Left lobe of liver (tissue), 2 donors: ENCODE results near the gene WDR64. TPM values are rescaled to one million over a fixed set of nuclear protein-coding genes. Genes with fewer than 3 reads are reported as not detected.

ENCODE experiments used
- ATAC-seq: fragments of 200-7000 bp; cut with Tn5 transposase; one replicate; pipeline ENCODE4 v1.9.1; 2020; ENCODE audit warnings: mild to moderate bottlenecking, moderate library complexity
- DNase-seq: peaks from one replicate; pipeline ENCODE4 v3.0.0-alpha.2; 2020; ENCODE audit warnings: low spot score
- total RNA-seq: library from RNA; stranded (reverse); gene quantifications from one replicate; pipeline ENCODE4 v1.2.1, GENCODE V29; 2021
- donor health status: DM: no; HTN: no; CAD: no; lungs with moderate emphysema.
- donor health status: DM: no; HTN: yes; CAD: no.

Gene WDR64
- total RNA-seq, 1 donor from 2014 or later = 0.40 TPM

DNA sequence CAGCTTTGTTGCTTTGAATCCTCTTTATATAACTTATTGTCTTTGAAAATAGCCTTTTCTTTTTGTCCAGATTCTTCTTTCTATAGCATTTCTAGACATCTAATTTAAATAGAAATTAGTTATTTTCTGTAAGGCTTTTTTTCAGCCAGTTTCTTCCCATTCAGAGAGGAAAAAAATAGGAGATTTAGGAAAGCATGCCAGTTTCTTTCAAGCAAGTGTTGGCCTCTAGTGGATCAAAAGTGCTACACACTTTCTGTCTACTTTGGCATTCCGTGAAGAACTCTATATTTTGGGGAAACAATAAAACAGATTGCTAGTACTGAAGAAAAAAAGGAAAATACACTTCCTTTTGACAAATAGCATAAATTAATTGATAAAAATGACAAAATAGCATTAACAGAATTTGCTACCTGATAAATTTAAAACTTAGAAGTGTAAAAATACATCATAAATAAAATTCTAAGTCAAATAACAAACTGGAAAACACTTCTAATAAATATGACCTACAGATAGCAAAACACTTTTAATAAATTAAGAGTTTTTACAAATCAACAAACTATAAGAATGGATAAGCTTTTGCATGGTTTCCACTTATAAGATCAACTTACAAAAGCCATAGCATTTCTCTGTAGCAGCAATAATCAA, 182.8 kb downstream of the WDR64 start:
- DNase-seq (no peak), ATAC-seq (peak; percentile 89)

DNA sequence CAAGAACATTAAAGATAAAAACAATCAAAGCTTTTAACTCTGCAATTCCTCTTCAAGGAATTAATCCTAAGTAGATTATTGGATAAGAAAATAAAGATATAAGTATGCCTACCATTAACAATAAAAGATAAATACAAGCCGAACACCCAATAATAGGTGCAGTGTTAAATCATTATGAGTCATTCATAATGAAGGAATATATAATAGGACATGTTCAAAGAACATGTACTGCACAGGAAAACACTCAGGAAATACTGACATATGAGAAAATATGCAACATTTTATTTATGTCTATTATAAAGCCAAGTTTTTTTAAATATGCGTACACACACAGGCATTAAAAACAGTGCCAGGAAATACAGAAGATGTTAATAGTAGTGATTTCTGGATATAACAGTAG, 184.9 kb downstream of the WDR64 start:
- no peak for ATAC-seq
- no peak for DNase-seq

- DNase-seq (no peak), ATAC-seq (no peak)
Measured at GRCh38 chr1:241837416-241837815, 185.3 kb downstream of the WDR64 start.

DNA sequence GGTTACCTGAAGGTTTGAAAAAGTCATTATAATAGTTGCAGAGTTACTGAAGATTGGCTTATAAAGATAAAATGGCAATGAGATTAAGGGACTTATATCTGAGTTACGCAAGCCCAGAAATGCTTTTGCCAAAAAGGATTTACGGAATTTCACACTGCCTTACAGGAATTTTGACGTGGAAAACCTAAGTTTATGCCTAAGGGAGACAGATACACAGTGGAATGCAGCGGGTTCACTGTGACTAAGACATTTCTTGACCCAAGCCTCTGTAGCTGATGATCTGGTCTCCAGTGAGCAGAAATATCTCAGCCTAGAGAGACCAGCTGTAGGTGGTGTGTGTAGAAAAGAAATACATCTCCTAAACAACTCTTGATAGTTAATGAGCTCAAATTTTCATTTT, 185.8 kb downstream of the WDR64 start:
- ATAC-seq = no peak
- DNase-seq = no peak

- no peak for DNase-seq
- no peak for ATAC-seq
Measured at GRCh38 chr1:241838897-241839296, 186.8 kb downstream of the WDR64 start.

- DNase-seq (no peak), ATAC-seq (no peak)
Measured at GRCh38 chr1:241839369-241839979, 187.4 kb downstream of the WDR64 start.

DNA sequence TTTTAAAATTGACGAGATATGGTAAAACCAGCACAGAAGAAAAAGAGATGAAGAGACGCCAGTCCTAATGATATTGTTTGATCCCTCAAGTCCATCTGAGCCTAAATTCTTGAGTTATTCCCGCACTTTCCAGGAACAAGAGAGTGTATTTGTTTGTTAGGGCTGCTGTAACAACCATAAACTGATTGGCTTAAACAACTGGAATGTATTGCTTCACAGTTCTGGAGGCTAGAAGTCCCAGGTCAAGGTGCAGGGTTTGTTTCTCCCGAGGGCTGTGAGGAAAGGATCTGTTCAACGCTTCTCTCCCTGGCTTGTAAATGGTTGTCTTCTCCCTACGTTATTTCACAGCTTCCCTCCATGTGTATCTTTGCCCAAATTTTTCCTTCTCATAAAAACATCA, 188.1 kb downstream of the WDR64 start:
- DNase-seq (no peak), ATAC-seq (no peak)

- no peak for DNase-seq
- no peak for ATAC-seq
Measured at GRCh38 chr1:241841691-241842090, 189.6 kb downstream of the WDR64 start.

GRCh38 chr1:241842565-241842964, 190.5 kb downstream of the WDR64 start:
- DNase-seq = no peak
- ATAC-seq = no peak

- no peak for DNase-seq
- no peak for ATAC-seq
Measured at GRCh38 chr1:241844593-241844992, 192.5 kb downstream of the WDR64 start.

GRCh38 chr1:241846375-241846774, 194.3 kb downstream of the WDR64 start:
- ATAC-seq (no peak), DNase-seq (no peak)

DNA sequence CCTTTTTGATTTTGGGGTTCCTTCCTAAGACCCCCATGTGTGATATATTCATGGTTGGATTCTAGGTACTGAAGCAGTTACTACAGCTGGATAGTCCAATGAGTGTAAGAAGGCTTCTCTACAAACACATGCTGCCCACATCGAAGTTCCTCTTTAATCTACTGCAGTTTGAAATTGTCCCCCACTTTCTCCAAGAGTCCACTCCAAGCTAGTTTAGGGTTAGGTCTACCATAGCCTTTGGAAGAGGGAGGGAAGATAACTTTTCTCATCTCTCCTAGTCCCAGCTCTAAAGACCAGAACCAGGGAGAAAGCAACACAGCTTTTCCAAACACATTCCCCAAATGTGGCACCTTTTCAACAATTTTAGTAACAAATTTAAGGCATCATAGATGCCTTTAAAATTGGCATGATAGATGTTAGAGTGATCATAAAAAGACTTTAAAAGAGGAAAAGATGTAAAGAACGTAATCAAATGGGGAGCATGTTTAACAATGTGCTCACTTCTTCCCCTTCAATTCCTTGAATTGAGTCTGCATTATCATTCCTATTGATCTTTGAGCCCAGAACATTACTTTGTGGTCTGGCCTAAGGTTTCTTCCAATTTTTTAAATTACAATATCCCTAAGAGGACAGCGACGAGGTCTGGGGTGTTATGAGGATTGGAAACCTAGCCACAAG, 194.9 kb downstream of the WDR64 start:
- no peak for ATAC-seq
- no peak for DNase-seq

GRCh38 chr1:241847540-241847795, 195.4 kb downstream of the WDR64 start:
- DNase-seq (no peak), ATAC-seq (no peak)

DNA sequence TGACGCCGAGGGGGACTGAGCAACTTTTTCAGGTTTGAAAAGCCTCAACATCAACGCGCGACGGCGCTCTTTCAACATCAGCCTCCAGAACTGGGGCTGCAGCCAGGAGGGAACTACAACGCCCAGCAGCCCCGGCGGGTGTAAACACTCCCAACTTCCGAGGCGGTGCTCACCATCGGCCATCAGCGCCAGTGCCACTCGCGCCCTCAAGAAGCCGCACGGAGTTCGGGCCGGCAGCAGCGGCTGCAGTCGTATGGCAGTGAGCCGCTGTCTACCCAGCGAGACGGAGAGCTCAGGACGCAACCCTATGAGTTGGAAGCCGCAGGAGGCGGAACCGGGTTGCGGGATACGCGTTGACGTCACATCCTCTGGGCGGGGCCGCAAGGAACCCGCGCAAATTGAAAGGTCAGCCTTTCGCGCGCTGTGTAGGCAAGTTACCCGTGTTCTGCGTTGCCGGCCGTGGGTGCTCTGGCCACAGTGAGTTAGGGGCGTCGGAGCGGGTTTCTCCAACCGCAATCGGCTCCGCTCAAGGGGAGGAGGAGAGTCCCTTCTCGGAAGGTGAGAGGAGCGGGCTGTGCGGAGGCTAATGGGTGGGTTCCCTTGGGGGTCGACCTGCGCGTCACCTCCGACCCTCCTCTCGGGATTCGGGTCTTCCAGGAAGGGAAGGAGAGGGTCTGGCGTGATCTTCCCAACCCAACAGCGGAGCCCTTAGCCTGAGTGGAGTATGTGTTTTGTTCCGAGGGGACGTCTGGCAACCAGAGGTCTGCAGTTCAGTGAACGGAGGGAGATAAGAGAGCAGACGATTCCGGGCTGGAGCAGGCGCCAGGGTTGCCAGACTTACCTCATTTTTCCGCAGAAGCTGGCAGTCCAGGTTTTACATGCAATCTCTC, 196.0 kb downstream of the WDR64 start, which contains the start of gene EXO1:
Gene EXO1 (plus strand): TSS at position 409 of the 890 bp plus-strand sequence. CDS start 2,222 bp downstream, outside the sequence.
- DNase-seq (peak; percentile 85), ATAC-seq (peak; percentile 99)

- DNase-seq (no peak), ATAC-seq (no peak)
Measured at GRCh38 chr1:241848686-241849344, 196.7 kb downstream of the WDR64 start.

GRCh38 chr1:241849345-241849695, 197.2 kb downstream of the WDR64 start:
- DNase-seq = no peak
- no peak for ATAC-seq

Other genes with a start within 250 kb of the WDR64 start
- 120 TPM for gene FH, start 132.5 kb upstream of the WDR64 start, total RNA-seq
- gene KMO, start 119.9 kb upstream of the WDR64 start, total RNA-seq = 37.5 TPM
- gene CHML, start 11.9 kb upstream of the WDR64 start, total RNA-seq = 2.1 TPM
- 15.3 TPM for gene OPN3, start 11.9 kb upstream of the WDR64 start, total RNA-seq
- gene EXO1, start 195.9 kb downstream of the WDR64 start, total RNA-seq = 0.33 TPM